ENCODE measurements around the gene ST7.
"Not testable (repeated sequence)": the region's sequence is repeated elsewhere in the genome, so short reads cannot be mapped to it uniquely, and the experiment has no call there.

ST7 gene

DNA sequence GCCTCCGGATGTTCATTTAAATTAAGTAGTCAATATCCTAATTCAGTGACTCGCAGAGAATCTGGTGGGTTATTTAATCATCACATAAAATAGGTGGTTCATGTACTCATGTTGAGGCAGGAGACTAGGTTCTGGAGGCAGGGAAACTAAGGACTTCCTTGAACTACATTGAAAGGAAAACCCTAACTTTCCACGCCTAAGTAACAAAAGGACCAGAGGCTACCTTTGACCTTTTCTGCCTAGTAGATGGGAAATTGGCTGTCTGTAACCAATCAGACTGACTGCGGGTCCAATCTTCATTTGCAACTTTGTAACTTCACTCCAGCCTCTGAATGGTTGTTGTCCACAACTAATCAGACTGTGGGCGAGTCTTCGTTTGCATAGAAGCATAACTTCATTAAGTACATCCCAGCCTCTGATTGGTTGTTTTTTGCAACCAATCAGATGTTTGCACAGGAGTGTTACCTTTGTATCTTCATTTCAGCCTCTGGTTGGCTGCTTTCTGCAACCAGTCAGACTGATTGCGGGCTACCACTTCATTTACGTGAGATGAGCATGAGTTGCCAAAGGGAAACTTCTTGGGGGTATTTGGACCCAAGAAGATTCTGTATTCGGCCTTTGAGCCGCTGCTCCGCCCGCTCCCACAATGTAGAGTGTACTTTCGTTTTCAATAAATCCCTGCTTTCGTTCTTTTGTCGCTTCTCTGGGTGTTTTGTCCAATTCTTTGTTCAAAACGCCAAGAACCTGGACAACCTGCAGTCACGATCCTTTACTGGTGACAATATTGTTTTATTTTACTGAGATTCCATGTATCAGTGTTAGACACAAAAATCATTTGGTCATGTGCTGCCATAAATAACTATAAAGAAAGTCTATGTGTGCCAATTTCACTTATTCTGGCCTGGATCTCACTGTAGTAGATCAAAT lies 1.7 kb upstream of the ST7 start:
- no peak for DNase-seq

DNA sequence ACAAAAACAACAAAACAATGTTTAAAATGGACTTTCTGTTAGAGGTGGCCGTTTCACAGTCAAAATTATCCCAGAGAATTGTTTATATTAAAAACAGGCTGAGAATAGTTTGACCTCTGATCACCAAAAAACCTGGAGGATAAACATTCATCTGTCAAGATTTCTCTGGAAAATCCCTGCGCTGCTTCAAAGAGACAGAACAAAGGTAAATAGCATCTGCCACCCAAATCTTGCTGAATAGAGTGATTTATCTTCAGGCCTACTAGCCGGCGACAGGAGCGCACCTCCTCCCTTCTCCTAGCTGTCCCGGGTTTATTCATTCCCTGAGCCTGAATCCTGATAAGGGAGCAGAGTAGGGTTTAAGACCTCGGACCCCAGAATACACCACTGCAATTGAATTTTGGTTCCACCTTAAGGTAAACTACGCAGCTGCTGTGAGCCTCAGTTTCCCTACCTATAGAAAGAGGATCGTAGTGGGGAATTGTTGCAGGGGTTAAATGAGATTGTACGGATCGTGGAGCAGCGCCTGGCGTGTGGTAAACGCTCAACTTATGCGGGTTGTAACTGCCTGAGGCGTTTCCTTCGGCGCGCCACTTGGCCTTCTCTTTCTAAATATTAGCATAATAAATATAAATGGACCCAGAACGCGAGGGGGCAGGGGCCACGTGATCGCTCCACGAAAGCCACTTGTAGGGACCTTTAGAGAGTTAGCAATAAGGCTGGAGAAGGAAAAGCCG lies 498 bp upstream of the ST7 start:
- DNase-seq = no peak

DNA sequence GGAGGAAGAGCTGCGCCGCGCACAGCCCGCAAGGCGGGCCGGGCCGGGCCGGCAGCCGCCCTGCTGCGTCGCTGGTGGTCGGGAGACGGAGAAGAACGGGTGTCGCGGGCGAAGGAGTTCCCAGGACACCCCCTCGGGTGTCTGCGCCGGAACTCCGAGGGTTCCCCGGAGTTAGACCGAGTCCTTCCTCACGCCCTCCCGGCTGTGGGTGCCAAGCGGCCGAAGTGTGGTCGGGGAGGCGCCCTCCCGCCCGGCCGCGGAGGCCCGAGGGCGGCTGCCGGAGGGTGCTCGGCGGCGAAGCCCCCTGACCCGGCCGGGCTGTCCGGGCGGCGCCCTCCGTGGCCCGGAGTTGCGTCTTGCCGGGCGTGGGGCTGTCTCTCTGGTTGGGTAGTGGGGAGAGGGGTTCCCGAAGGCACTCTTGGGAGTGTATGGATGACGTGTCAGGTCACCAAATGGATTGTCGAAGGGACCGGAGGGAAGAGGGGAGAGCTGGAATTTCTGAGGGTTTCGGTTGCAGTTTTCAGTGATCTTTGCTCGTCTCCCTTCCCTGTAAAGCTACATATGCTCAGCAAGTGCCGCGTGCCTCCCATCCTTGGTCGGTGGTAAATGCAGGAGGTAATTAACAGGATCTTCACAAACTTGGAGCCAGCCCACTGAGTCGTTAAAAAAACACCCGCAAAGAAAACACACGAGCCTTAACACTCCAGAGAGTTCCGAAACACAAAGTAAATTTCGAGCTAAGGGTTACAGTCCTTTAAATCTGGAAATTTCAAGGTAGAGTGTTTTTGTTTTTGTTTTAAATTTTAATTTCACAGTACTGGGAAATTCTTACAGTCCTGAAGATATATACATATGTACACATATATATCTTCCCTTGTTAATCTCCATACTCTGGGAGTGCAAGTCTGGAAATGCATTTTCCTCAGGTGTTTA lies 871 bp downstream of the ST7 start:
- peak; percentile 27 to 33 for DNase-seq

DNA sequence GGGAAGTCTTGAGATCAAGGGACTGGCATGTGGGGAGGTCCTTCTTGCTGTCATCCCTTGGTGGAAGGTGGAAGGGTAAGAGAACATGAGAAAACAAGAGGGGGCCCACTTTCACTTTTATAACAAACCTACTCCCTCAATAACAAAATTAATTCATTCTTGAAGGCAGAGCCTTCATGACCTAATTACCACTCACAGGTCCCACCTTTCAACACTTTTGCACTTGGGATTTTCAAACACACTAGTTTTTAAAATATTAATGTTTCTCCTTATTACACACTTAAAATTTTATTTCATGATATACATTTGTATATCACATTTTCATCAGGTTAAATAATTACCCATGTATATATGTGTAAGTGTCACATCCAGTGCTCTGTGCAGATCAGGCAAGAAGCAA lies 2.0 kb downstream of the ST7 start:
- no peak for DNase-seq

DNA sequence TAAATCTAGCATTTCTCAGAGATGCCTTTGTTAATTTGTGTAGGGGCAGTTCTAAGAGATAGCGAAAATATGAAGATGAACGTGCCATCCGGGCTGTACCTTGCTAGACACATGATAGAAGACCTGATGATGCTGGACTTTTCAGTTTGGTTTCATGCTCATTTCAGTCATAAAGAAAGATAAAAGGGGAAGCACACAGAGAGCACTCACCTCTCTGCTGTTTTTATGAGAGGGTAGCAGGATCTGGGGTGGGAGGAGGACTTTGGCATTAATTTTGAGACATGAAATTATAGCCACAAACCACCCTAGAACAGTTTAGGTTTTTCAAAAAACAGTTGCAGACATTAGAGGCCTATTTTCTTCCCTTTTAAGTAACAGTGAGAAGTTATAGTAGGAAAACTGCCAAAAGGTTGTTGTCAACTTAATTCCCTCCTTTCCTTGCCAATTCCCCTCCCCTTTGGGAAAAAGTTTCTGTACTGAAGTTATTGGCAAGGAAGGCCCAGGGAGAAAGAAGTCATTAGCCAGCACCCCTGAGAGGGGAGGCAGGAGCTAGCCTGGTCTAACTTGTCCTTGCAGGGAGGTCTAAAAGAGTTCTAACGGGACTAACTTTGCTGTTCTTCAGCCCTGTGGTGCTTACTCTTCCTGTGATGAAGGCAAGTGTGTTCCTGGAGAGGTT lies 2.6 kb downstream of the ST7 start:
- no peak for DNase-seq

DNA sequence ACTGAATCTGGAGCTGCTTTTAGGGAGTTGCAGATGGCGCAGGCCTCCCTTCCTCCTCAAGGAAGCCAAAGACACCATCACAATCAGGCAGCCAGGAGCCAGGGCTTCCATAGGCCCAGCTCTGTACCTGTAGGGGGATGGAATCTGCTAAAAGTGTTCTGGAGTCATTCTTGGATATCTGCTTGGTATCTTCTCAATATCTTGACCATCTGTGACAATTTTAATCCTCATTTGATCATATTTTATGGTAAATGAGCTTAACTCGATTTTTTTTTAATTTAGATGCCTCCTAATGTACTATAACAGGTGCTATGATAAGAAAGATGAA lies 3.1 kb downstream of the ST7 start:
- DNase-seq = no peak

DNA sequence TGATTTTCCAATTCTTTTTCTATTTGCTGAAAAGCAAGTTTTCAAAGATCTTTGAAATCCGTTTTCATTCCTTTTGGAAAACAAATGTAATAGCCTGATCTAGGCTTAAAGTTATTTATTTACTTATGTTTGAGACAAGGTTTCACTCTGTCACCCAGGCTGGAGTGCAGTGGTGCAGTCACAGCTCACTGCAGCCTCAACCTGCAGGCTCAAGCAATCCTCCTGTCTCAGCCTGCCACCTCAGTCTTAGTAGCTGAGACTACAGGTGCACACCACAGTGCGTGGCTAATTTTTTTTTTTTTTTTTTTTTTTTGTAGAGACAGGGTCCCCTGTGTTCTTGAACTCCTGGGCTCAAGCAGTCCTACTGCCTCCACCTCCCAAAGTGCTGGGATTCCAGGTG lies 4.6 kb downstream of the ST7 start:
- no peak for DNase-seq

DNA sequence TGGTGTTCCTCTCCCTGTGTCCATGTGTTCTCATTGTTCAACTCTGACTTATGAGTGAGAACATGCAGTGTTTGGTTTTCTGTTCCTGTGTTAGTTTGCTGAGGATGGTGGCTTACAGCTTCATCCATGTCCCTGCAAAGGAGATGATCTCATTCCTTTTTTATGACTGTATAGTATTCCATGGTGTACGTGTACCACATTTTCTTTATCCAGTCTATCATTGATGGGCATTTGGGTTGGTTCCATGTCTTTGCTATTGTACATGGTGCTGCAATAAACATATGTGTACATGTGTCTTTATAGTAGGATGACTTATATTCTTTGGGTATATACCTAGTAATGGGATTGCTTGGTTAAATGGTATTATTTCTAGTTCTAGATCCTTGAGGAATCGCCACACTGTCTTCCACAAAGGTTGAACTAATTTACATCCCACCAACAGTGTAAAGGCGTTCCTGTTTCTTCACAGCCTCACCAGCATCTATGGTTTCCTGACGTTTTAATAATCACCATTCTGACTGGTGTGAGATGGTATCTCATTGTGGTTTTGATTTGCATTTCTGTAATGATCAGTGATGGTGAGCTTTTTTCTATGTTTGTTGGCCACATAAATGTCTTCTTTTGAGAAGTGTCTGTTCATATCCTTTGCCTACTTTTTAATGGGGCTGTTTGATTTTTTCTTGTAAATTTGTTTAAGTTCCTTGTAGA lies 8.8 kb downstream of the ST7 start:
- peak in 1 of 2 donors; percentile 27 for DNase-seq

DNA sequence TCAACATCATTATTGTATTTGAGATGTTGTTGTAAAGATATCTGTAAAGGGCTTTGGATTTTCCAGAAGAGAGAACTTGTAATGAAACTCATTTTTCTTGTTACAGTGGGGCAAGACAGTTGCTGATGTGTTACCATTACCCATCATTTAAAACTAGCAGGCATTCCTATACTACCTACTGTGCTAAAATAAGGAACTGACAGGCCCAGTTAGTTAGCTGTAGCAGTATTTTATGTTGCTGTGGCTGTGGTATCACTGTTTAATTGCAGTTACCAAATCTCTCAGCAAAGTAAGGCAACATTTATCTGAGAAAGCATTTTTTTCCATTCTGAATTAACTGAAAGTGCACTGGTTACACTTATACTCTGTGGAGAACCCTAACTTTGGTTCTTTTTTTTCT lies 9.9 kb downstream of the ST7 start:
- DNase-seq = no peak

DNA sequence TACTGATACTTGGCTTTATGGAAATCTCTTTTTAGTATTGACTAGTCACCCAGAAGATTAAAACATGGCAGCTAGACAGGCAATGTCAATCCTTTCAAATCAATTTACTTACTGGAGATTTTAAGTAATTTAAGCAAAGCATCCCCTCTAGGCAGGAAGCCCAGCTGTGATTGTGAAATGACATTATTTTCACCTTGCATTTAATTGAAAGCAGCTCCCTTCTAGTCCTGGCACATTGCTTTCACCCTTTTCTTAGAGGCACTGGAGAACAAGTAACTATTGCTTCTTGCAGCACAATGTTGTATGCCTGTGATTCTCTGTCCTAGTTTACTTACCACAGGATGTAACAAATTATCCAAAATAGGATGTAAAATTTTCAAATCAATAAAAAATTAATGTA lies 13.3 kb downstream of the ST7 start:
- DNase-seq = no peak

DNA sequence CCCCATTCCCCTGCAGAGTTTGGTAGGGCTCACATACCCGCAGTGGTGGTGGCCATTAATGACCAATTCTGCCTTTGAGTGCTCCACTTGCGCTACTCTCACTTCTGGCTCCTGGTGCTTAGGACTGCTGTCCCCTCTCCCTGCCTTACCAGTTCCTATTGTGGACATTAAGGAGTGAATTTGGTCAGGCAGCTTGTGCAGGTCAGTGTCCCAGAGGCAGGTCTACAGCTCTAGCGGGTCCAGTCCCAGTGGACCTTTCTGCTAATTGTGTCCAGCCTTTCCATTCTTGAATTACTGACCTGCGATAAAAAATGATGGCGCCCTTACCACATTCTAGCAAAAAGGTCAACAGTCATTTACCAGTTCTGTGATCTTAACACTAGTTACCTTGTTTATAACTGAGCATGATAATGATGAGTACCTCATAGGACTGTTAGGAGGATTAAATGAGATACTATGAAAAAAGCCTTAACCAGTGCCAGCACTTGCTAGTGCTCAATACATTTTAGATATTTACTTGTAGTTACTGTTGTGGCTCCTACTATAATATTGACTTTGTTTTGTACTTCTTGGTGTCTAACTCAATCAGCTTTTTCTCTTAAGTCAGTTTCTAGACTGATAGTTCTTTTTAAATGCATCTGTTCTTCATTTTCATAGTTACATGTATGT lies 14.1 kb downstream of the ST7 start:
- DNase-seq = no peak

DNA sequence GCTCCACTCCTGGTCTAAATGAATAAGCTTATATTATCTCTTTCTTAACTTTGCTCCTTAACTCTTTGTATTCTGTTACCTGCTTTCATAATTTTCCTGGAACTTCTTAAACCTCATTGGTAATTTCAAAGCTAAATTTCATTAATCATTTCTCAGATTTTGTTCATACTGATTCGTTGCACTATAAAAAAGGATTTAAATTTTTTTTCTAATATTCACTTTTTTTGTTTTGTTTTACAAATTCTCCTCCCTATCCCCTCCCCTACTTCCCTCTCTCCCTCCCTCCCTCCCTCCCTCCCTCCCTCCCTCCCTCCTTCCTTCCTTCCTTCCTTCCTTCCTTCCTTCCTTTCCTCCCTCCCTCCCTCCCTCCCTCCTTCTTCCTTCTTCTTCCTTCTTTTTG lies 14.7 kb downstream of the ST7 start:
- DNase-seq = no peak

DNA sequence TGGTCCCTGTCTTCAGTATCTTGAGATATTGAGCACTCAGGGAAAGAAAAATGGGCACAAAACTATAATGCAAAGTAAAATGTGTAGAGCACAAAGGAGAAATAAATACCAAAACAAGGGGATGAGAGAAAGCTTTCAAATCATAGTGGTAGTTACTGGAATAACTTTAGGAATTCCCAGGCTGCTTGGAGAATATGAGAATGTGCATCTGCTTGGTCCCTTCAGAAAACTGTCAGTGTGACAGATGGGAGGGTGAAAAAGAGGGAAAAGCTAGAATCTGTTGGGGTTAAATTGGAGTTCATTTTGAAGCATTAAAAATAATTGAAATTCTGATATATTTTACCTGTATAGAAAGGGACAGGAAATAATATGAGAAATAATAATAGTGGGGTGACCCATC lies 15.3 kb downstream of the ST7 start:
- no peak for DNase-seq

DNA sequence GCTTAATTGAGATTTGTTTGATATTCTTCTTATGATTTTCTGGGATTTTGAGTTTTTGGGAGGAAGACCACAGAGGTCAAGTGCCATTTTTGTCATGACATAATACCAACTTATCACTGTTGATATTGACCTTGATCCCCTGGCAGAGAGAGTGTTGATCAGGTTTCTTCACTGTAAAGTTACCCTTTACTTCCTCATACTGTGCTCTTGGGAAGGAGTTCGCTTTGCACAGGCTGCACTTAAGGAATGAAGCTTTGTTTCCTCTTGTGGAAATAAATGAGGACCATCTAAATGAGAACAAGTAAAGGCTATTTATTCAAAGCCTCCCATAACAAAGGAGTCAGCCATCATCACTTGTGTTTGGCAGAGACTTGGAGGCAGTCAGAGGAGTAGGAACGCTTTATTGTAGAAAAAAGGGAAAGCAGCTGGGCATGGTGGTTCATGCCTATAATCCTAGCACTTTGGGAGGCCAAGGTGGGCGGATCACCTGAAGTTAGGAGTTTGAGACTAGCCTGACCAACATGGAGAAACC lies 16.1 kb downstream of the ST7 start:
- DNase-seq = no peak

DNA sequence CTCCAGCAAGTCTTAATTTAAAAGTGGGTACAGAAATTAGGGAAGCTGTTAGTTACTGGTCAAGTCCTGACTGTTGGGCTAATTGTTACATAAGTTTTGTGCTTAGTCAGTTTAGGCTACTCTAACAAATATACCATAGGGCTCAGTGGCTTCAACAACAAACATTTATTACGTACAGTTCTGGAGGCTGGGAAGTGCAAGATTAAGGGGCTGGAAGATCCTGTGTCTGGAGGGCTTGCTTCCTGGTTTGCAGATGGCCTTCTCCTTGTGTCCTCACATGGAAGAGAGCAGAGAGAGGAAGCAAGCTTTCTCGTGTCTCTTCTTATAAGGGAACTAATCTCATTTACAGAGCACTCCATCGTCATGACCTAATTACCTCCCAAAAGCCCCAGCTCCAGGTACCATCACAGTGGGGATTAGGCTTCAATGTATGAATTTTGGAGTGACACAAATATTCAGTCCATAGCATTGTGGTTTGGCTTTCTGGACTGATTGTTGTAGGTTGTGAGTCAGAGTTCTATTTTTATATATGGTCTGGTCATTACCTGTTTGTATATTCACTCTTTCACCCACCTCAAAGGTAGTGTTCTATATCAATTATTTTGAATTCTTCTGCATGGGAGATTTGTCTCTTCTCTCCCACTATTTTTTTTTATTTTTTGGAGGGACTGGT lies 17.1 kb downstream of the ST7 start:
- no peak for DNase-seq

DNA sequence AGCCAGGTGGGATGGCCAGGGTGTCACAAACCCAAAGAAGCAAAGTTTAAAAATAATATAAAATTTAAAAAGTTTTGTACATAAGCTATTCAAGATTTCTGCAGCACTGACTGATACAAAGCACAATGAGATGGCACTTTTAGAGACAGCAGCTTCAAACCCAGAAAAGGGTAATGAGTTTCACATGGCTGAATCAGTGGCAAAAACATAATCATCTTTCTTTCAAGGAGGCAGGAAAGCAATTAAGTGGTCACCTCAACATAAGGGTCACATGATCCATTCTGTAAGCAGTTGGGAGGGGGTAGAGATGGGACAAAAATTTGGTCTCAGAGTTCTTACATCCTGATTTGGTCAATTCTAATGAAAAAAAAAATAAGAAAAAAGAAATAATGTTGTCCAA lies 17.9 kb downstream of the ST7 start:
- DNase-seq = not testable (repeated sequence)

DNA sequence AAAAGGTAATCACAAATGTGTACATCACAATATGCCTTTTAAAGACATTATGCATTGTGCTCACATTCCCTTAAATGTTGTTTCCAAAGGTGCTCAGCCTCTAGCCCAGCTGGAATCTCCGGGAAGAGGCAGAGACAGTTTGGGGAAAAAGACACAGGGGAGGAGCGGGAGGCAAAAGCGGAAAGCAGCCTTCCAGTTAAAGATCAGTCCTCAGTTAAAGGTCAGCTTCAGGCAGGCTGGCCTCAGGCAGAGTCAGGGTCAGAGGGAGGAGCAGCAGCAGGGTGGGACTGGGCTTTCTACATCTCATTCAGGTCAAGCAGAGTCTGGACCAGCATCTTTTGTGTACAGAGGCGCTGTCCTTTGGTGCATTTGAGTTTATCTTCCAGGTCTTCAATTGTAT lies 18.6 kb downstream of the ST7 start:
- DNase-seq = no peak

DNA sequence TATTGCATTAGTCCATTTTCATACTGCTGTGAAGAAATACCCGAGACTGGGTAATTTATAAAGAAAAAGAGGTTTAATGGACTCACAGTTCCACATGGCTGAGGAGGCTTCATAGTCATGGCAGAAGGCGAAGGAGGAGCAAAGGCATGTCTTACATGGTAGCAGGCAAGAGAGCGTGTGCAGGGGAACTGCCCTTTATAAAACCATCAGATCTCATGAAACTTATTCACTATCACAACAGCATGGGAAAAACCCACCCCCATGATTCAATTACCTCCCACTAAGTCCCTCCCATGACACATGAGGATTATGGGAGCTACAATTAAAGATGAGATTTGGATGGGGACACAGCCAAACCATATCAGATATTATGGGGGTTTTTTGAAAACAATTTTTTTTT lies 21.7 kb downstream of the ST7 start:
- DNase-seq = not testable (repeated sequence)

DNA sequence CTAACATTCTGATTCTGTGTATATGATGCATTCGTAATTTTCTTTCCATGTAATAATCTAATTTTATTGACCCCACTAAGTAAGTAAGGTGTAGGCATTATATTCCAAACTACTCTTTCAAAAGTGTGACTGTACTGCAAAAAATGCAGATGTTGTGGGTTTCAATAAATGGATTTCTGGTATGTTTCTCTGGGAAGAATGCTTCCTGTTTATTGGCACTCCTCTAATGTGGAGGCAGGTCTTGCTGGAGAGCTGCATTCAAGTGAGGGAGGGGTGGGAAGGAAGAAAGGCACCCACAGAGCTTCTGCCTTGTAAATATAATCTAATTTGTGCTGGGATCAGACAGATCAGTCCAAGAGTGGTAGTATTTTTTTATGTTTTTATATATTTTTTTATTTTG lies 23.9 kb downstream of the ST7 start:
- DNase-seq = no peak

DNA sequence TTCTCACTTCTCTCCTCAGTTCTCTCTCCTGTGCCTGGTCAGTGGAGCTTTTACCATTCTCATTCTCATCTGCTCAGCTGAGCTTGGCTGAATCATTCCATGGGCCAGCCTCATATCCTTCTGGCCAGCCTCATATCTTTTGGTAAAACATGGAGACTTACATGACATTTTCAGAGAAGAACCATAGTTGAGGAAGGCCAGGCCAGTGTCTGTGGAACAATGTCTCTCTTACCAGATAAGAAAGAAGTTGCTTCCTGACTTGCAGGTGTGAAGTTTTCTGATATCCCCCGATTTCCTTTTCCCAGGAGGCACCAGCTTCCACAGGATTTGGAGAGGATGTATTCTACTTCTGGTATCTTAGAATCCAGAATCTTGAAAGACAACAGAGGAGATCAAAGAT lies 24.7 kb downstream of the ST7 start:
- DNase-seq = no peak

DNA sequence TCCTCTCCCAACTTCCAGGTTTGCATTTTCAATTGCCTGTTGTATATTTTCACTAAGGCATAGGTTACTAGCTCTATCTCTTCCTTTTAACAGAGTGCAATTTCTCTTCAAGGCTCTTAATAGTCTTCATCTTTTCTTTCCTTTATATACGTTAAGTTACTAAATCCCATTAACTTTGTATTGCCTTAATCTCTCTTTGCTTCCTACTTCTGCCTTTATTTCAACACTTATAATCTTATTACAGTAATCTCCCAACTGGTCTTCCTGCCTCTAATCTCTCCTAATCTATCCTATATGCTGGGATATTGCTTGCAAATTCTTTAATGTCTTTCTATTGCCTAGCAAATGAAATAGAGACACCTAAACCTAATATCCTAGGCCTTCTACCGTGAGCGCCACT lies 26.1 kb downstream of the ST7 start:
- no peak for DNase-seq

Data from CD4-positive, alpha-beta T cell treated with Interleukin-1 beta for 1 hour (primary cell).